NCI-H146 (cell line): ENCODE measurements around the gene PPP2R2B.
A peak's percentile ranks its signal among the peaks of the same experiment; 100 is the strongest.
"Not testable (repeated sequence)": the region's sequence is repeated elsewhere in the genome, so short reads cannot be mapped to it uniquely, and the experiment has no call there.

ENCODE experiments used
- DNase-seq: peaks from one replicate; lab custom pipeline; 2025; lab: John Stamatoyannopoulos, UW

PPP2R2B gene

GRCh38 chr5:146744068-146744745 lies 134.3 kb downstream of the PPP2R2B start:
- peak; percentile 16 for DNase-seq

- no peak for DNase-seq
Measured at GRCh38 chr5:146734936-146735577, 143.5 kb downstream of the PPP2R2B start.

- no peak for DNase-seq
Measured at GRCh38 chr5:146732962-146733361, 145.6 kb downstream of the PPP2R2B start.

GRCh38 chr5:146731909-146732659 lies 146.5 kb downstream of the PPP2R2B start:
- DNase-seq: no peak

- not testable (repeated sequence) for DNase-seq
Measured at GRCh38 chr5:146728746-146729145, 149.8 kb downstream of the PPP2R2B start.

GRCh38 chr5:146726891-146727290 lies 151.7 kb downstream of the PPP2R2B start:
- DNase-seq: no peak

- no peak for DNase-seq
Measured at GRCh38 chr5:146726020-146726419, 152.5 kb downstream of the PPP2R2B start.

GRCh38 chr5:146725025-146725424 lies 153.5 kb downstream of the PPP2R2B start:
- DNase-seq: no peak

- DNase-seq: no peak
Measured at GRCh38 chr5:146722361-146722779, 156.2 kb downstream of the PPP2R2B start.

- no peak for DNase-seq
Measured at GRCh38 chr5:146721073-146721815, 157.3 kb downstream of the PPP2R2B start.

GRCh38 chr5:146720107-146720506 lies 158.4 kb downstream of the PPP2R2B start:
- DNase-seq: no peak

- no peak for DNase-seq
Measured at GRCh38 chr5:146719179-146719578, 159.4 kb downstream of the PPP2R2B start.

GRCh38 chr5:146718609-146719008 lies 159.9 kb downstream of the PPP2R2B start:
- no peak for DNase-seq

GRCh38 chr5:146717951-146718350 lies 160.6 kb downstream of the PPP2R2B start:
- no peak for DNase-seq

- DNase-seq: no peak
Measured at GRCh38 chr5:146716636-146717035, 161.9 kb downstream of the PPP2R2B start.

GRCh38 chr5:146710348-146710747 lies 168.2 kb downstream of the PPP2R2B start:
- no peak for DNase-seq

- no peak for DNase-seq
Measured at GRCh38 chr5:146707316-146707715, 171.2 kb downstream of the PPP2R2B start.

- no peak for DNase-seq
Measured at GRCh38 chr5:146706321-146706972, 172.1 kb downstream of the PPP2R2B start.

GRCh38 chr5:146704949-146705665 lies 173.4 kb downstream of the PPP2R2B start:
- DNase-seq: no peak

GRCh38 chr5:146703899-146704298 lies 174.7 kb downstream of the PPP2R2B start:
- no peak for DNase-seq

GRCh38 chr5:146703499-146703898 lies 175.1 kb downstream of the PPP2R2B start:
- DNase-seq: no peak
